IPS DF 19.7 (cell line): Measurements from ENCODE around the gene PRPSAP2.

ENCODE experiments used
- DNase-seq: peaks from one replicate; pipeline ENCODE4 v3.0.0-alpha.2; 2013; ENCODE audit warnings: low read depth, low spot score

Gene PRPSAP2

GRCh38 chr17:18978050-18978449 lies 120.1 kb downstream of the PRPSAP2 start:
- no peak for DNase-seq

- DNase-seq, result no peak
Measured at GRCh38 chr17:18978655-18979054, 120.7 kb downstream of the PRPSAP2 start.
